ENCODE measurements around the gene ZBTB16.

The ZBTB16 gene

GRCh38 chr11:114019046-114019445 lies 40.5 kb upstream of the ZBTB16 start:
- in situ Hi-C loops (cut with MboI; ENCODE audit: low sequenced_read_pairs, unreplicated experiment): no loop called here
- DNase-seq (ENCODE audit: low spot score): no peak

GRCh38 chr11:114019574-114019973 lies 39.9 kb upstream of the ZBTB16 start:
- in situ Hi-C loops (cut with MboI; ENCODE audit: low sequenced_read_pairs, unreplicated experiment): no loop called here
- no peak for TF ChIP-seq CTCF (IDR thresholded peaks at IDR 0.05; ENCODE audit: borderline replicate concordance, control extremely low read depth, extremely low read depth, insufficient read depth, missing control alignments)
- DNase-seq (ENCODE audit: low spot score): no peak

More at GRCh38 chr11:114019046-114019445, 40.5 kb upstream of the ZBTB16 start:
- TF ChIP-seq CTCF (IDR thresholded peaks at IDR 0.05; ENCODE audit: borderline replicate concordance, control extremely low read depth, extremely low read depth, insufficient read depth, missing control alignments): no peak

GRCh38 chr11:114025329-114025907 lies 34.1 kb upstream of the ZBTB16 start:
- in situ Hi-C loops (cut with MboI; ENCODE audit: low sequenced_read_pairs, unreplicated experiment): no loop called here
- no peak for DNase-seq (ENCODE audit: low spot score)
- no peak for TF ChIP-seq CTCF (IDR thresholded peaks at IDR 0.05; ENCODE audit: borderline replicate concordance, control extremely low read depth, extremely low read depth, insufficient read depth, missing control alignments)

GRCh38 chr11:114026355-114026754 lies 33.2 kb upstream of the ZBTB16 start:
- in situ Hi-C loops (cut with MboI; ENCODE audit: low sequenced_read_pairs, unreplicated experiment): no loop called here
- TF ChIP-seq CTCF (IDR thresholded peaks at IDR 0.05; ENCODE audit: borderline replicate concordance, control extremely low read depth, extremely low read depth, insufficient read depth, missing control alignments): no peak
- DNase-seq (ENCODE audit: low spot score): no peak

GRCh38 chr11:114027391-114027790 lies 32.1 kb upstream of the ZBTB16 start:
- DNase-seq (ENCODE audit: low spot score): no peak
- in situ Hi-C loops (cut with MboI; ENCODE audit: low sequenced_read_pairs, unreplicated experiment): no loop called here
- TF ChIP-seq CTCF (IDR thresholded peaks at IDR 0.05; ENCODE audit: borderline replicate concordance, control extremely low read depth, extremely low read depth, insufficient read depth, missing control alignments): no peak

GRCh38 chr11:114027926-114028325 lies 31.6 kb upstream of the ZBTB16 start:
- TF ChIP-seq CTCF (IDR thresholded peaks at IDR 0.05; ENCODE audit: borderline replicate concordance, control extremely low read depth, extremely low read depth, insufficient read depth, missing control alignments): no peak
- in situ Hi-C loops (cut with MboI; ENCODE audit: low sequenced_read_pairs, unreplicated experiment): no loop called here
- DNase-seq (ENCODE audit: low spot score): no peak

Measured in GM13976 (cell line).